ENCODE data around the gene SLC35F3. TPM values are rescaled to one million over a fixed set of nuclear protein-coding genes. Genes with fewer than 3 reads are reported as not detected.

The SLC35F3 gene
- total and polyA plus RNA-seq, 4 donors, result 0.01 to 0.37 (median 0.08) TPM; not detected in 1

GRCh38 chr1:234302354-234302962 lies 398.0 kb downstream of the SLC35F3 start:
- H3K4me3 ChIP-seq (ENCODE audit: low read depth in 1 of 3, low read length in 3 of 3), result no peak overlapping the region
- H3K36me3 ChIP-seq (ENCODE audit: control insufficient read depth in 4 of 4, insufficient read depth in 3 of 4, low read depth in 1 of 4, low read length in 3 of 4), result no peaks in the 10 kb centered on the region
- WGBS, result 70% methylated on average over 6 of the region's 6 CpGs
- no peaks in the 10 kb centered on the region for H3K4me1 ChIP-seq (ENCODE audit: control insufficient read depth in 4 of 4, insufficient read depth in 4 of 4, low read length in 3 of 4)
- no peak overlapping the region for H3K27ac ChIP-seq (ENCODE audit: low read depth in 1 of 2, low read length in 2 of 2)
- no peaks in the 10 kb centered on the region for H3K9me3 ChIP-seq (ENCODE audit: control insufficient read depth in 4 of 4, low read length in 3 of 4)
- peaks cover 0 to 3% (median 0%) of the 10 kb centered on the region in 4 donors for H3K27me3 ChIP-seq (ENCODE audit: control insufficient read depth in 4 of 4, insufficient read depth in 4 of 4, low read length in 3 of 4)
- H3K9ac ChIP-seq (ENCODE audit: low read depth in 1 of 2, low read length in 2 of 2), result no peak overlapping the region
- no peak for TF ChIP-seq FOXA1 (IDR thresholded peaks at IDR 0.05)
- no peak for DNase-seq (ENCODE audit: low spot score)

GRCh38 chr1:234303231-234303630 lies 398.8 kb downstream of the SLC35F3 start:
- Histone ChIP-seq H3K9ac (ENCODE audit: low read depth in 1 of 2, low read length in 2 of 2) (no peak overlapping the region), H3K9me3 (ENCODE audit: control insufficient read depth in 4 of 4, low read length in 3 of 4) (no peaks in the 10 kb centered on the region), H3K4me3 (ENCODE audit: low read depth in 1 of 3, low read length in 3 of 3) (no peak overlapping the region), H3K36me3 (ENCODE audit: control insufficient read depth in 4 of 4, insufficient read depth in 3 of 4, low read depth in 1 of 4, low read length in 3 of 4) (no peaks in the 10 kb centered on the region), H3K4me1 (ENCODE audit: control insufficient read depth in 4 of 4, insufficient read depth in 4 of 4, low read length in 3 of 4) (no peaks in the 10 kb centered on the region), H3K27ac (ENCODE audit: low read depth in 1 of 2, low read length in 2 of 2) (no peak overlapping the region), H3K27me3 (ENCODE audit: control insufficient read depth in 4 of 4, insufficient read depth in 4 of 4, low read length in 3 of 4) (peaks cover 0 to 3% (median 0%) of the 10 kb centered on the region in 4 donors)
- no peak for DNase-seq (ENCODE audit: low spot score)
- 52% methylated on average over 6 of the region's 6 CpGs for WGBS
- TF ChIP-seq MAX (IDR thresholded peaks at IDR 0.05), result no peak
- TF ChIP-seq TAF1 (conservative IDR thresholded peaks at IDR 0.05), result no peak
- TF ChIP-seq, protein P1, sequence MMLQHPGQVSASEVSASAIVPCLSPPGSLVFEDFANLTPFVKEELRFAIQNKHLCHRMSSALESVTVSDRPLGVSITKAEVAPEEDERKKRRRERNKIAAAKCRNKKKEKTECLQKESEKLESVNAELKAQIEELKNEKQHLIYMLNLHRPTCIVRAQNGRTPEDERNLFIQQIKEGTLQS (IDR thresholded peaks at IDR 0.05), result no peak
- no peak for TF ChIP-seq REST (IDR thresholded peaks at IDR 0.05)
- no peak for TF ChIP-seq ZBTB33 (IDR thresholded peaks at IDR 0.05)
- TF ChIP-seq RAD21 (IDR thresholded peaks at IDR 0.05), result no peak
- TF ChIP-seq JUND (IDR thresholded peaks at IDR 0.05), result no peak
- TF ChIP-seq HNF4A (conservative IDR thresholded peaks at IDR 0.05), result no peak
- no peak for TF ChIP-seq HNF4G (IDR thresholded peaks at IDR 0.05)
- no peak for TF ChIP-seq GABPA (IDR thresholded peaks at IDR 0.05 in 1 of 2, conservative IDR thresholded peaks at IDR 0.05 in 1 of 2)
- no peak for TF ChIP-seq NR2F2 (IDR thresholded peaks at IDR 0.05)
- TF ChIP-seq, protein P2, sequence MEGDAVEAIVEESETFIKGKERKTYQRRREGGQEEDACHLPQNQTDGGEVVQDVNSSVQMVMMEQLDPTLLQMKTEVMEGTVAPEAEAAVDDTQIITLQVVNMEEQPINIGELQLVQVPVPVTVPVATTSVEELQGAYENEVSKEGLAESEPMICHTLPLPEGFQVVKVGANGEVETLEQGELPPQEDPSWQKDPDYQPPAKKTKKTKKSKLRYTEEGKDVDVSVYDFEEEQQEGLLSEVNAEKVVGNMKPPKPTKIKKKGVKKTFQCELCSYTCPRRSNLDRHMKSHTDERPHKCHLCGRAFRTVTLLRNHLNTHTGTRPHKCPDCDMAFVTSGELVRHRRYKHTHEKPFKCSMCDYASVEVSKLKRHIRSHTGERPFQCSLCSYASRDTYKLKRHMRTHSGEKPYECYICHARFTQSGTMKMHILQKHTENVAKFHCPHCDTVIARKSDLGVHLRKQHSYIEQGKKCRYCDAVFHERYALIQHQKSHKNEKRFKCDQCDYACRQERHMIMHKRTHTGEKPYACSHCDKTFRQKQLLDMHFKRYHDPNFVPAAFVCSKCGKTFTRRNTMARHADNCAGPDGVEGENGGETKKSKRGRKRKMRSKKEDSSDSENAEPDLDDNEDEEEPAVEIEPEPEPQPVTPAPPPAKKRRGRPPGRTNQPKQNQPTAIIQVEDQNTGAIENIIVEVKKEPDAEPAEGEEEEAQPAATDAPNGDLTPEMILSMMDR (IDR thresholded peaks at IDR 0.05; ENCODE audit: low read depth, low read length, missing input control), result no peak
- no peak for TF ChIP-seq FOXA1 (IDR thresholded peaks at IDR 0.05)
- TF ChIP-seq FOXA2 (IDR thresholded peaks at IDR 0.05), result no peak
